Activated naive CD4-positive, alpha-beta T cell treated with anti-CD3 and anti-CD28 coated beads, Interleukin-2, amount 10 ng/mL, durations not matched to agents 5 hours and 36 hours (primary cell): Measurements from ENCODE around the gene CASZ1. TPM values are rescaled to one million over a fixed set of nuclear protein-coding genes. Genes with fewer than 3 reads are reported as not detected.

Source experiments
- total RNA-seq, 2 experiments: library from RNA; stranded (reverse); gene quantifications; one replicate each; pipeline ENCODE4 v1.2.3, GENCODE V29; 2021

Gene CASZ1, protein sequence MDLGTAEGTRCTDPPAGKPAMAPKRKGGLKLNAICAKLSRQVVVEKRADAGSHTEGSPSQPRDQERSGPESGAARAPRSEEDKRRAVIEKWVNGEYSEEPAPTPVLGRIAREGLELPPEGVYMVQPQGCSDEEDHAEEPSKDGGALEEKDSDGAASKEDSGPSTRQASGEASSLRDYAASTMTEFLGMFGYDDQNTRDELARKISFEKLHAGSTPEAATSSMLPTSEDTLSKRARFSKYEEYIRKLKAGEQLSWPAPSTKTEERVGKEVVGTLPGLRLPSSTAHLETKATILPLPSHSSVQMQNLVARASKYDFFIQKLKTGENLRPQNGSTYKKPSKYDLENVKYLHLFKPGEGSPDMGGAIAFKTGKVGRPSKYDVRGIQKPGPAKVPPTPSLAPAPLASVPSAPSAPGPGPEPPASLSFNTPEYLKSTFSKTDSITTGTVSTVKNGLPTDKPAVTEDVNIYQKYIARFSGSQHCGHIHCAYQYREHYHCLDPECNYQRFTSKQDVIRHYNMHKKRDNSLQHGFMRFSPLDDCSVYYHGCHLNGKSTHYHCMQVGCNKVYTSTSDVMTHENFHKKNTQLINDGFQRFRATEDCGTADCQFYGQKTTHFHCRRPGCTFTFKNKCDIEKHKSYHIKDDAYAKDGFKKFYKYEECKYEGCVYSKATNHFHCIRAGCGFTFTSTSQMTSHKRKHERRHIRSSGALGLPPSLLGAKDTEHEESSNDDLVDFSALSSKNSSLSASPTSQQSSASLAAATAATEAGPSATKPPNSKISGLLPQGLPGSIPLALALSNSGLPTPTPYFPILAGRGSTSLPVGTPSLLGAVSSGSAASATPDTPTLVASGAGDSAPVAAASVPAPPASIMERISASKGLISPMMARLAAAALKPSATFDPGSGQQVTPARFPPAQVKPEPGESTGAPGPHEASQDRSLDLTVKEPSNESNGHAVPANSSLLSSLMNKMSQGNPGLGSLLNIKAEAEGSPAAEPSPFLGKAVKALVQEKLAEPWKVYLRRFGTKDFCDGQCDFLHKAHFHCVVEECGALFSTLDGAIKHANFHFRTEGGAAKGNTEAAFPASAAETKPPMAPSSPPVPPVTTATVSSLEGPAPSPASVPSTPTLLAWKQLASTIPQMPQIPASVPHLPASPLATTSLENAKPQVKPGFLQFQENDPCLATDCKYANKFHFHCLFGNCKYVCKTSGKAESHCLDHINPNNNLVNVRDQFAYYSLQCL (N-terminal part only)
- 1 to 10 TPM; 8.5 to 8.8 TPM for total RNA-seq

GRCh38 chr1:10796029-10796944 is at the start of gene CASZ1:
Gene CASZ1, minus strand, starts transcription at chr1:10796646. Its CDS starts 102,757 bp downstream, at chr1:10693889.

Other genes with a start within 250 kb of the CASZ1 start
- 100 to 1,000 TPM; 152 to 160 TPM for gene TARDBP, start 216.0 kb upstream of the CASZ1 start, total RNA-seq